Measurements from ENCODE around the gene UTP15.

UTP15 gene

DNA sequence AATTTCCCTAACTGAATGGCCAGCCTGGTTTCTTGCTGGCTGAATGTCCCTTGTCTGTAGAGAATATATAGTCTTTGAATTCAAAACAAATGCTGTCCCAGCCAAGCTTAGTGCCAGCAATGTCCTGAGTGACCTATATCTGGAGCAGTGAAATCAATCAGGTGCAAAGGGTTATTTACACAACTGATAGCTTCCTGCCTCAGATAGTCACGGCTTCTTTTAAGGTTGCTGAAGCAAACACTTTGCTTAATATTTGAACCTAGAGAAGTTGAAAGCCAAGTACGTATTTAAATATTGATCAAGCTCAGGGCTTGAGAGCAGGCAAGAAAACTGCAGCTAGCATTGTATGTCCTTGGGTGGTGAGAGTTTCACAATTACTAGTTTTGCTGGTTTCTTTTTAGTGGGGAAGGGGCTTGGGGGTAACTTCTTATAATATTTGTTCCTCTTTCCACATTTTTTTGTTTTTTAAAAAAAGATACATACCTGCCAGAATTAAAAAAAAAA is 58.4 kb downstream of the UTP15 start:
- no peak for DNase-seq (ENCODE audit: low spot score)

DNA sequence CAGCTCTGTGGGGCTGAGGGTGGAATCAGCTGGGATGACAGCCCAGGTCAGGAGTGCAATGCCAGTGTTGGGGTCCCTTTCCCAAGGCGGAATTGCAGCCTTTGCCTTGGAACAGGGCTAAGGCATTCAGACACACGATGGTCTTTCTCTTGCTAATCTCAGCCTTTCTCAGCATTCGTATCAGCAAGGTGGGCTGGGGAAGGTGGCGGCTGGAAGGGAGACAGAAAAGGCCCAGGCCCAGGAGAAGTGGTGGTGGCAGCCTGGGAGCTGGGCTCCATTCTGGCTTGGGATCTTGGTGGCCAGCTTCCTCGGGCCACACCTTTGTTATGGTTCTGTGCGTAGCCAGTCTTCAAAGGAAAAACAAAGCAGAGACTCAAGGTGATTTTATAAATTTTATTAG is 59.3 kb downstream of the UTP15 start:
- DNase-seq (ENCODE audit: low spot score) = no peak

DNA sequence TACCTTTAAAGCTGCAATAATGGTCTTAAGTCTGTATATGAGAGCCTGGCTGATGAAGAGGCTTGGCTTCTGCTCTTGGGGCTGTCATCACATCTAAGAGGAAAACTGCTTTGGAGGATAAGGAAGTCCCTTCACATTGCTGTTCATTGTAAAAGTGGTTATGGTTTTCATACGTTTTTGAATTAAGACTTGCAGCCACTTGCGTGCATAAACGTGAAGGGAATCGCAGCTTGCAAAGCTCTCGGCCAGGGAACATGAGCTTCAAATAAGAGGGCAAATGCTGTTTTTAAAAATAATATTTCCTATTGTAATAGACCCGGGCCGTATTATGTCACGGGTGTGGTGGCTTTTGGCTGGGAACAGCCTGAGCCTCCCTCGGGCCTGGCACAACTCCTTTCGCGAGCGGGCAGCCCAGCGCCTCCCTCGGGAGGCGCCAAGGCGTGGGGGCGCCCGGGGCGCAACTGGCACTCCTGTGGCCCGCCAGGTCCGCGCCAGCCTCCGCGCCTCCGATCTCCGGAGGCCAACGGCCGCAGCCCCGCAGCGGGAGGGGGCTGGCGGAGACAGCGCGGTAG is 59.9 kb downstream of the UTP15 start:
- no peak for DNase-seq (ENCODE audit: low spot score)

DNA sequence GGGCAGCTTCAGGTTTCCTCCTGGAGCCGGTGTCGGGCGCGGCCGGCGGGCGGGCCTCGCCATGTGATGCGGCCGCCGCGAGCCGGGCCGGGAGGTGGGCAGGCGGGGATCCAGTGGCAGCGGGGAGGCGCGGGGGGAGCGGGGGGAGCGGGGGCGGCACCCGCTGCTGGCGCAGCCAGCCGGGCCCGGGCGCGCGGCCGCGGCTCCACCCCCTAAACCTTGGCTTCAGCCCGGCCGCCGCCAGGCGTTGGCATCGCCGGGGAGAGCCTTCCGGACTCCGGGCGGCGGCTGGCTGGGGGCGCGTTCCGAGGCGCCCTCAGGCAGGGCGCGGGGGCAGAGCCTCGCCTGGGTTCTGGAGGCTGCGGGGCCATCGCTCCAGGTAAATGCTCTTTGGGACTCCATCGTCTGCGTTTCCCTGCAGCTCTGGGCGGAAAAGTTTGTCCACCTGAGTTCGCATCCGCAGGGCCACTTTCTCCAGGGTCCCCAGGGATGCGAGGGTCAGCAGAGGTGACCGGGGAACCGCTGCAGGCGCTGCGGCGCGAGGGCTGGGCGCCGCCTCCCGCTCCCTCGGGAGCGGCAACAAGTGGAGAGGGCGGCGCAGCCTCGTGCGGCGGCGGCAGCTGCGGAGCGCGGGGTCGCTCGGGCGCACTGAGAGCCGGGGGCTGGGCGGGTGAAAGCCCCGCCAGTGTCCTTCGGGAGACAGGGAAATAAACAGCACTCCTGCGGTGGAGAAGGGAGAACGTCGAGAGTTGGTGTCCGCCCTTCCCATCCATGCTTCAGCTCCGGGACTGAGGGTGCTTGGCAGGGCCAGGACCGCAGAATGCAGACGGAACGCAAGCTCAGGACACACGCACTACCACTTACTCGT is 60.6 kb downstream of the UTP15 start, which contains the start of gene ARHGEF28:
Gene ARHGEF28, plus strand, starts transcription at position 253 of the 868 bp plus-strand sequence. CDS start 58,656 bp downstream, outside the sequence.
- peak; percentile 86 for DNase-seq (ENCODE audit: low spot score)

DNA sequence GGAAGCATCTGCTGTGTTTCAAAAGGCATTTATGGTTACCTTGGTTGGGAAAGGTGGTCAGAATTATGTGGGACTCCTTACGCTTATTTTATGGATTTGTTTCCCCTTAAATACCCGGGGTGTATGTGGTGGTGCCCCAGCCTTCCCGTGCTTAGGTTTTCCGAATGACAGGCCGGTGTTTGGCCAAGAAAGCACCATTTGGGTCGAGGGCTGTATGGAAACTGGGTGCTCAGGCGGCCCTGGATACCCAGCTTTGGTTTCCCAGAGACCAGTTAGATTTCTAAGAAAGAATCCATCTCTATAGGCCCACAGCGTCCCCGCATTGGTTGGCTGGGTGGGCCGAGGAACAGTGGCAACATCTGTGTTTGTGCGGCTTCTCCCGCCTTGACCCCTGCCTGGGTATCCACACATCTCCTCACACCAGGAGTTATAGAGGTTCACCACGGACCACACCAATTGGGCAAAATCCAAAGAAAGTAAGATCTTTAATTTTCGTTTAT is 61.3 kb downstream of the UTP15 start:
- no peak for DNase-seq (ENCODE audit: low spot score)

DNA sequence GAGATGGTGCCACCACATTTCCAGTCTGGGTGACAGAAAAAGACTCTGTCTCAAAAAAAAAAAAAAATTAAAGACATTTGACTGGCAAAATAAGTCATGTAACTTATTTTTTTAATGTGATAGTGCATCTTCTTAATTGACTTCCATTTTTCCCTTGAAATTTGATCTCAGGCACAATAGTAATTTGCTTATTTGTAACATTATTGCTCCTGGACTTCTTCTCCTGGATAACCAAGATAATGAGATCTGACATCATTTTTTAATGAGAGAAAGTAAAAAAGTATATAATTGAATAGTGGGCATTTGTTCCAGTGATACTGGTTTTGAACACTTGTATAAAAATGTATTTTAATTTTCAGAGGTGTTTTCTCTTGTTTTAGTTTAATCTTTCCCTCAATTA is 63.9 kb downstream of the UTP15 start:
- DNase-seq (ENCODE audit: low spot score) = no peak

DNA sequence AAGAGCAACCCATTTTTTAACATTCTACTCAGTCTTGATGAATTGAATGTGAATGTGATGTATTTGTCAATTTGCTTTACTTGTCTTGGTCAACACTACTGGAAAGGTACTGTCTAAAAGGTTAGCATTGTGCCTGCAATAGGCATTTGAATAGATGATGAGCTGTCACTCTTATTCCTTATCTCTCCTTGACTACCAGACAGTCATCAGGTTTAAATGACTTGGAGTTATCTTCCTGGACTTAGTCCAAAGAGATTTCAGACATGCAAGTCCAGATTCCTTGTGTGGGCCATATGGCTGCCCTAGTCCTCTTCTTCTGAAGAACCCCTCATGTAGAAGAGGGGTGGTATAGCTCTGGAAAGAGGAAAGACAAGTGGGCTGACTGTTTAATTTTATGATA is 65.2 kb downstream of the UTP15 start:
- no peak for DNase-seq (ENCODE audit: low spot score)

DNA sequence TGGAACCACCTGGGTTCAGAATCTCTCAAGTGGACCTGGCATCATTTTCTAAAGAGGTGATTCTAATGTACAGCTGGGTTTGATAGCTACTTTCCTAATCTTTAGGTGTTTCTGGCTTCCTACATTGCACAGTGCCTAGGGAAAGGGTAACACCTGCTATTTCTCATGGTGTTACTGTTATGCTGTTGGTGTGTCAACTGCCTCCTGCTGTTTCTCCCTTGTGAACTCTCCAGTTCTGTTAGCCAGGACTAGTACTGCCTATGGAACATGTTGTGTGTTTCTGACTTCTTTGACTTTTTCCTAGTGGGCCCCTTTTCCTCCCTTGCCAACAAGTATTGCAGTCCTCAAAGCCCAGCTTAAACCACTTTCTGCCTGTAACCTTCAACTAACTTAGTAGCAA is 66.0 kb downstream of the UTP15 start:
- no peak for DNase-seq (ENCODE audit: low spot score)
